ENCODE measurements around the gene CRTC2.

GRCh38 chr1:153967107-153967999, 8.9 kb upstream of the CRTC2 start, which contains the start of gene CREB3L4:
- no peak for TF ChIP-seq CTCF (IDR thresholded peaks at IDR 0.05)
- TF ChIP-seq SIN3A (IDR thresholded peaks at IDR 0.05; ENCODE audit: borderline replicate concordance, insufficient read depth, low read depth, low read length) = peak; percentile 85
- peak in 1 of 2 experiments; percentile 22; a peak in 1 of 4 replicates for TF ChIP-seq REST (IDR thresholded peaks at IDR 0.05; ENCODE audit: insufficient read depth in 1 of 2, low read depth in 2 of 2, low read length in 1 of 2)
- peak; percentile 66 for TF ChIP-seq POLR2AphosphoS5 (IDR thresholded peaks at IDR 0.05; ENCODE audit: low read depth, low read length)
- TF ChIP-seq TCF7L2 (IDR thresholded peaks at IDR 0.05; ENCODE audit: low read depth, low read length) = no peak
